HUES64 (cell line): ENCODE measurements around the gene ESPNL.

Source experiments
- H3K27ac ChIP-seq: 2 replicates; pipeline ENCODE4 v1.7.0; 2013; ENCODE audit warnings: low read depth, low read length, inconsistent platforms
- H3K27me3 ChIP-seq: 2 replicates; pipeline ENCODE4 v1.6.1; 2013; ENCODE audit warnings: mild to moderate bottlenecking, low read length; ENCODE audit not compliant: insufficient read depth
- H3K36me3 ChIP-seq: 2 replicates; pipeline ENCODE4 v1.6.1; 2013; ENCODE audit warnings: mild to moderate bottlenecking, low read length; ENCODE audit not compliant: insufficient read depth
- H3K4me1 ChIP-seq: 2 replicates; pipeline ENCODE4 v1.6.1; 2013; ENCODE audit warnings: mild to moderate bottlenecking, low read length, moderate library complexity; ENCODE audit not compliant: insufficient read depth
- H3K4me3 ChIP-seq: 2 replicates; pipeline ENCODE4 v1.5.1; 2013; ENCODE audit warnings: mild to moderate bottlenecking, low read length, moderate library complexity
- H3K9ac ChIP-seq: 2 replicates; pipeline ENCODE4 v1.6.1; 2013; ENCODE audit warnings: mild to moderate bottlenecking, low read depth, low read length
- H3K9me3 ChIP-seq: 2 replicates; pipeline ENCODE4 v1.6.1; 2013; ENCODE audit warnings: low read depth, low read length; ENCODE audit not compliant: insufficient read depth
- WGBS: fragments of 150-250, 120-280 bp; methylation state at CpG from one replicate; pipeline ENCODE4 v1.1.7; 2013; ENCODE audit warnings: missing lambda C conversion rate; 5-methylcytosine and 5-hydroxymethylcytosine counted together

Gene ESPNL

GRCh38 chr2:238128061-238128440, 27.9 kb downstream of the ESPNL start:
- WGBS: 92% methylated on average over 22 of the region's 22 CpGs

GRCh38 chr2:238128534-238129001, 28.4 kb downstream of the ESPNL start:
- H3K4me1 ChIP-seq: no peaks in the 10 kb centered on the region
- no peaks in the 10 kb centered on the region for H3K36me3 ChIP-seq
- 90% methylated on average over 30 of the region's 30 CpGs for whole genome bisulfite sequencing
- no peak overlapping the region for H3K4me3 ChIP-seq
- no peaks in the 10 kb centered on the region for H3K27me3 ChIP-seq
- H3K9ac ChIP-seq: no peak overlapping the region
- H3K27ac ChIP-seq: no peak overlapping the region
- H3K9me3 ChIP-seq: no peaks in the 10 kb centered on the region

More at GRCh38 chr2:238128061-238128440, 27.9 kb downstream of the ESPNL start:
- no peaks in the 10 kb centered on the region for H3K27me3 ChIP-seq
- no peak overlapping the region for H3K27ac ChIP-seq
- no peaks in the 10 kb centered on the region for H3K36me3 ChIP-seq
- no peaks in the 10 kb centered on the region for H3K4me1 ChIP-seq
- no peaks in the 10 kb centered on the region for H3K9me3 ChIP-seq
- H3K4me3 ChIP-seq: no peak overlapping the region
- H3K9ac ChIP-seq: no peak overlapping the region

- no peaks in the 10 kb centered on the region for H3K9me3 ChIP-seq
- H3K9ac ChIP-seq: no peak overlapping the region
- H3K27ac ChIP-seq: no peak overlapping the region
- WGBS: 93% methylated on average over 22 of the region's 22 CpGs
- no peaks in the 10 kb centered on the region for H3K27me3 ChIP-seq
- H3K36me3 ChIP-seq: no peaks in the 10 kb centered on the region
- no peaks in the 10 kb centered on the region for H3K4me1 ChIP-seq
- H3K4me3 ChIP-seq: no peak overlapping the region
Measured at GRCh38 chr2:238129166-238130010, 29.2 kb downstream of the ESPNL start.

GRCh38 chr2:238130111-238130695, 30.1 kb downstream of the ESPNL start:
- no peaks in the 10 kb centered on the region for H3K4me1 ChIP-seq
- no peaks in the 10 kb centered on the region for H3K27me3 ChIP-seq
- H3K9me3 ChIP-seq: no peaks in the 10 kb centered on the region
- H3K4me3 ChIP-seq: no peak overlapping the region
- H3K9ac ChIP-seq: no peak overlapping the region
- H3K27ac ChIP-seq: no peak overlapping the region
- WGBS: 92% methylated on average over 28 of the region's 28 CpGs
- no peaks in the 10 kb centered on the region for H3K36me3 ChIP-seq

- H3K9ac ChIP-seq: no peak overlapping the region
- no peaks in the 10 kb centered on the region for H3K9me3 ChIP-seq
- 93% methylated on average over 68 of the region's 68 CpGs for WGBS
- no peak overlapping the region for H3K27ac ChIP-seq
- H3K4me1 ChIP-seq: no peaks in the 10 kb centered on the region
- H3K4me3 ChIP-seq: no peak overlapping the region
- no peaks in the 10 kb centered on the region for H3K36me3 ChIP-seq
- H3K27me3 ChIP-seq: no peaks in the 10 kb centered on the region
Measured at GRCh38 chr2:238130696-238131628, 30.8 kb downstream of the ESPNL start.

- Histone ChIP-seq H3K4me1 (no peaks in the 10 kb centered on the region), H3K27ac (no peak overlapping the region), H3K9me3 (no peaks in the 10 kb centered on the region), H3K4me3 (no peak overlapping the region), H3K36me3 (no peaks in the 10 kb centered on the region), H3K9ac (no peak overlapping the region), H3K27me3 (no peaks in the 10 kb centered on the region)
- 94% methylated on average over 14 of the region's 14 CpGs for whole genome bisulfite sequencing
Measured at GRCh38 chr2:238131761-238132462, 31.8 kb downstream of the ESPNL start.

GRCh38 chr2:238132463-238133450, 32.6 kb downstream of the ESPNL start:
- Histone ChIP-seq H3K9ac (no peak overlapping the region), H3K9me3 (no peaks in the 10 kb centered on the region), H3K36me3 (no peaks in the 10 kb centered on the region), H3K4me3 (no peak overlapping the region), H3K27me3 (no peaks in the 10 kb centered on the region), H3K27ac (no peak overlapping the region), H3K4me1 (no peaks in the 10 kb centered on the region)
- 91% methylated on average over 23 of the region's 23 CpGs for WGBS

- H3K9me3 ChIP-seq: no peaks in the 10 kb centered on the region
- H3K9ac ChIP-seq: no peak overlapping the region
- no peaks in the 10 kb centered on the region for H3K27me3 ChIP-seq
- WGBS: 86% methylated on average over 14 of the region's 14 CpGs
- no peaks in the 10 kb centered on the region for H3K4me1 ChIP-seq
- no peak overlapping the region for H3K27ac ChIP-seq
- no peaks in the 10 kb centered on the region for H3K36me3 ChIP-seq
- H3K4me3 ChIP-seq: no peak overlapping the region
Measured at GRCh38 chr2:238133499-238134392, 33.6 kb downstream of the ESPNL start.

GRCh38 chr2:238134393-238134785, 34.2 kb downstream of the ESPNL start:
- Histone ChIP-seq H3K27ac (no peak overlapping the region), H3K36me3 (no peaks in the 10 kb centered on the region), H3K4me1 (no peaks in the 10 kb centered on the region), H3K9me3 (no peaks in the 10 kb centered on the region), H3K27me3 (no peaks in the 10 kb centered on the region), H3K9ac (no peak overlapping the region), H3K4me3 (no peak overlapping the region)
- 92% methylated on average over 11 of the region's 11 CpGs for WGBS
